ENCODE data around the gene TRPV3.

TRPV3 gene

DNA sequence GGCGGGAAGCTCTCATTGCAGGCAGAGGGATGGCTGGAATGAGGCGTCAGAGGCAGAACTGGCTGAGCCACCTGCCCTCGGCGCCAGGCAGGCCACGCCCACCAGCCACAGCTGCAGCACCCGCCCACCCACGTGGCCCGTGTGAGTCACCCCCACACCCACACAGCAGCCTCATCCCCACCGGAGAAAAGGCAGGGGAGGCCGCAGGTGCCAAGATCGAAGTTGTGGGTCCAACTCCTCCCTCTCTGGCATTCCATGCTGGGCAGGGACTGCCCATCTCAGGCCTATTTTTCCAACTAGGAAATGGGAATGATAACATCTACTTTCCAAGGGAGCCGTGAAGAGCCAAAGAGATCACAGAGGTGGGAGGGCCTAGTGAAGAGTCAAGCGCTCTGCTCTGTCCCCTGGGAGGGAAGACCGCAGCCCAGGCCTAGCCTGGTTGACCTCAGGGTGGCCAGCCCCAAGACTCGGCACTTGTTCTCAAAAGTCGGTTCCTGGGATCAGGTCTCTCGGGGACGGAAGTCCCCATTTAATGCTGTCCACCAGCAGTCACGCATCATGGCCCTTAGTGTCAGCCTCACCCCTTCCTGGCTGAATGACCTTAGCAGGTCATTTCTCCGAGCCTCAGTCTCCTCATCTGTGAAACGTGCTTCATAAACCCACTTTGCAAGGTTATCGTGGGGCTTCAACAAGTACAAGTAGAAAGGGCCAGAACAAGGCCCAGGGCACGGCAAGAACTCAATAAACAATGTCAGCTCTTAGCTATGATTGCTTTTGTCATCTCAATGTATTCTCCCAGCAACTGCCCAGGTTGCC, at the start of gene TRPV3:
TRPV3 (minus strand) TSS at position 45 of the 816 bp plus-strand sequence. CDS start 2,962 bp downstream, outside the sequence.
- H3K4me3 ChIP-seq: no peak within 1 kb of the TSS
- no peak for TF ChIP-seq FOXP2 (optimal IDR thresholded peaks at IDR 0.05; ENCODE audit: control extremely low read depth, extremely low read length, insufficient read depth)
- TF ChIP-seq EZH2 (IDR thresholded peaks at IDR 0.05): no peak
- no peak for TF ChIP-seq POLR2AphosphoS5 (IDR thresholded peaks at IDR 0.05; ENCODE audit: borderline replicate concordance, low read depth, low read length)
- no peak for DNase-seq (ENCODE audit: low read depth, low spot score)
- H3K9ac ChIP-seq (ENCODE audit: insufficient read length): no peak within 1 kb of the TSS
- H3K36me3 ChIP-seq (ENCODE audit: insufficient read depth, low read length): no peaks in the 10 kb centered on the region
- no peak within 1 kb of the TSS for H3K27ac ChIP-seq
- no peaks in the 10 kb centered on the region for H3K9me3 ChIP-seq (ENCODE audit: low read depth, low read length)

DNA sequence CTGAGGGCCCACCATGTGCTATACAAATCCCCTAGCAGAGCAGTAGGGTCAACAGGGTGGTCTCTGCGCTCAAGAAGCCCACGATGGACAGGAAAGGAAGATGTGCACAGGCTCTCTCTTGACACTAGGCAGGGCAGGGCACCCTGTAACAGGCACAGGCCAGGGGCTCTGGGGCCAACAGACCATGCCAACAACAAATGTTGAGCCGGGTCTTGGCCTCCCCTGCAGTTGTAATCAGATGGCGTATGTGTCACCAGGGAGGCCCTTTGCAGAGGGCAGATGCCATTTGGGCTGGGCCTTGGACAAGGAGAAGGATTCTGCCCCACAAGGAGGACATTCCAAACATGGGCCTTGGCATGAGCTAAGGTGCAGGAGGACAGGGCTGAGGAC, 46.3 kb upstream of the TRPV3 start:
- Histone ChIP-seq H3K9me3 (ENCODE audit: low read depth, low read length) (no peaks in the 10 kb centered on the region), H3K9ac (ENCODE audit: insufficient read length) (no peak overlapping the region), H3K27ac (no peak overlapping the region), H3K36me3 (ENCODE audit: insufficient read depth, low read length) (no peaks in the 10 kb centered on the region), H3K4me3 (no peak overlapping the region)
- DNase-seq (ENCODE audit: low read depth, low spot score): no peak
- TF ChIP-seq FOXP2 (optimal IDR thresholded peaks at IDR 0.05; ENCODE audit: control extremely low read depth, extremely low read length, insufficient read depth): no peak
- no peak for TF ChIP-seq EZH2 (IDR thresholded peaks at IDR 0.05)
- no peak for TF ChIP-seq POLR2AphosphoS5 (IDR thresholded peaks at IDR 0.05; ENCODE audit: borderline replicate concordance, low read depth, low read length)

DNA sequence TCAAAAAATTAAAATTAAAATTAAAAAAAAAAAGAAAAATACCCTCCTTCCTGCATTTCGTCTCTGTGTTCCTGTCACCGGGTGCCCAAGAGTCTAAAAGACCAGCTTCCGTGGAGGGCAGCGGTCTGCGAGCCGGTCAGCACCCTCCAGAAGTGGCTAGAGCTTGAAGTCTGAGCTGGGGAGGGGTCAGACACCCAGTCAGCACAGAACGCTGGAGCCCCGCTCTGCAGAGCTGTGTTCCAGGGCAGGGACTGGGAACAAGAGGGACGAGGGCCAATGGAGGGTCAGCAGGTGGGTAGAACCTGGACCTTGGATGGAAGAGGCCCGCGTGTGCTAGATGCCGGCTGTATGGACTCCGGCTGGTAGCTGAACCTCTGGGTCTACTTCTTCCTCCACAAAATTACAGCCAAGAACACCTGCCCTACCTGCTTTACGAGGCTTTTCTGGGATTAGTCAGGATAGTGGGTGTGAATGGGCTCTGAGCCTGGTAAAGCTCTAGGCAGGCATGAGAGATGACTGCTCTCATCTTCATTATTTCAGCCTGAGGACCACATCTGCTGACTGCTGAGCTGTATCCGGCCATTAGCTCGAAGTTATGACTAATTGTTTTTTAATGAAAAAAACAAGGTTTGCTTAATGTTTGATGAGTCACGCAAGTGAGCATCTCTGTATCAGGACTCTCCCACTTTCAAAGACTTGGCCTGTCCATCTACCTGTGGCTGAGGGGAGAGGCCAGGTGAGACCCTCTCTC, 45.7 kb upstream of the TRPV3 start:
- no peak for DNase-seq (ENCODE audit: low read depth, low spot score)
- no peak for TF ChIP-seq EZH2 (IDR thresholded peaks at IDR 0.05)
- no peak for TF ChIP-seq FOXP2 (optimal IDR thresholded peaks at IDR 0.05; ENCODE audit: control extremely low read depth, extremely low read length, insufficient read depth)
- TF ChIP-seq POLR2AphosphoS5 (IDR thresholded peaks at IDR 0.05; ENCODE audit: borderline replicate concordance, low read depth, low read length): no peak

GRCh38 chr17:3602499-3602898, 44.9 kb upstream of the TRPV3 start:
- Histone ChIP-seq H3K4me3 (no peak overlapping the region), H3K9me3 (ENCODE audit: low read depth, low read length) (no peaks in the 10 kb centered on the region), H3K27ac (no peak overlapping the region), H3K9ac (ENCODE audit: insufficient read length) (no peak overlapping the region), H3K36me3 (ENCODE audit: insufficient read depth, low read length) (no peaks in the 10 kb centered on the region)
- TF ChIP-seq POLR2AphosphoS5 (IDR thresholded peaks at IDR 0.05; ENCODE audit: borderline replicate concordance, low read depth, low read length) (no peak), FOXP2 (optimal IDR thresholded peaks at IDR 0.05; ENCODE audit: control extremely low read depth, extremely low read length, insufficient read depth) (no peak), EZH2 (IDR thresholded peaks at IDR 0.05) (no peak)
- DNase-seq (ENCODE audit: low read depth, low spot score): no peak

More for the DNA sequence above, 45.7 kb upstream of the TRPV3 start:
- Histone ChIP-seq H3K9me3 (ENCODE audit: low read depth, low read length) (no peaks in the 10 kb centered on the region), H3K36me3 (ENCODE audit: insufficient read depth, low read length) (no peaks in the 10 kb centered on the region), H3K9ac (ENCODE audit: insufficient read length) (no peak overlapping the region), H3K4me3 (no peak overlapping the region), H3K27ac (no peak overlapping the region)

- TF ChIP-seq EZH2 (IDR thresholded peaks at IDR 0.05) (no peak), FOXP2 (optimal IDR thresholded peaks at IDR 0.05; ENCODE audit: control extremely low read depth, extremely low read length, insufficient read depth) (no peak), POLR2AphosphoS5 (IDR thresholded peaks at IDR 0.05; ENCODE audit: borderline replicate concordance, low read depth, low read length) (no peak)
- DNase-seq (ENCODE audit: low read depth, low spot score): no peak
- no peaks in the 10 kb centered on the region for H3K36me3 ChIP-seq (ENCODE audit: insufficient read depth, low read length)
Measured at GRCh38 chr17:3600529-3601205, 43.1 kb upstream of the TRPV3 start.

GRCh38 chr17:3598078-3598477, 40.5 kb upstream of the TRPV3 start:
- Histone ChIP-seq H3K36me3 (ENCODE audit: insufficient read depth, low read length) (no peaks in the 10 kb centered on the region), H3K4me3 (no peak overlapping the region), H3K9ac (ENCODE audit: insufficient read length) (no peak overlapping the region), H3K9me3 (ENCODE audit: low read depth, low read length) (no peaks in the 10 kb centered on the region), H3K27ac (no peak overlapping the region)
- no peak for DNase-seq (ENCODE audit: low read depth, low spot score)
- TF ChIP-seq POLR2AphosphoS5 (IDR thresholded peaks at IDR 0.05; ENCODE audit: borderline replicate concordance, low read depth, low read length) (no peak), FOXP2 (optimal IDR thresholded peaks at IDR 0.05; ENCODE audit: control extremely low read depth, extremely low read length, insufficient read depth) (no peak), EZH2 (IDR thresholded peaks at IDR 0.05) (no peak)

More at GRCh38 chr17:3600529-3601205, 43.1 kb upstream of the TRPV3 start:
- H3K9ac ChIP-seq (ENCODE audit: insufficient read length): no peak overlapping the region
- no peaks in the 10 kb centered on the region for H3K9me3 ChIP-seq (ENCODE audit: low read depth, low read length)
- H3K4me3 ChIP-seq: no peak overlapping the region
- H3K27ac ChIP-seq: no peak overlapping the region

GRCh38 chr17:3596804-3597464, 39.3 kb upstream of the TRPV3 start:
- Histone ChIP-seq H3K4me3 (no peak overlapping the region), H3K27ac (no peak overlapping the region), H3K9ac (ENCODE audit: insufficient read length) (no peak overlapping the region), H3K36me3 (ENCODE audit: insufficient read depth, low read length) (no peaks in the 10 kb centered on the region), H3K9me3 (ENCODE audit: low read depth, low read length) (no peaks in the 10 kb centered on the region)
- DNase-seq (ENCODE audit: low read depth, low spot score): no peak
- no peak for TF ChIP-seq FOXP2 (optimal IDR thresholded peaks at IDR 0.05; ENCODE audit: control extremely low read depth, extremely low read length, insufficient read depth)
- TF ChIP-seq POLR2AphosphoS5 (IDR thresholded peaks at IDR 0.05; ENCODE audit: borderline replicate concordance, low read depth, low read length): no peak
- TF ChIP-seq EZH2 (IDR thresholded peaks at IDR 0.05): no peak

Measured in SK-N-MC (cell line).